22Rv1 (cell line): Measurements from ENCODE around the gene OCA2.

Source experiments
- H3K27ac ChIP-seq: fragments of 450-650 bp; 2 replicates; pipeline ENCODE4 v1.5.1; 2017
- CTCF ChIP-seq: fragments of 450-650 bp; IDR thresholded peaks from 2 replicates; pipeline ENCODE4 v1.5.1; 2017; ENCODE audit warnings: mild to moderate bottlenecking
- ZFX ChIP-seq: fragments of 450-650 bp; IDR thresholded peaks from 2 replicates; pipeline ENCODE4 v1.6.1; 2017; ENCODE audit warnings: antibody characterized with exemption, borderline replicate concordance

Gene OCA2

GRCh38 chr15:27783678-27784077, 315.4 kb downstream of the OCA2 start:
- TF ChIP-seq CTCF (no peak), ZFX (no peak)
- H3K27ac ChIP-seq: no peak overlapping the region

- H3K27ac ChIP-seq: no peak overlapping the region
- no peak for TF ChIP-seq ZFX
- TF ChIP-seq CTCF: no peak
Measured at GRCh38 chr15:27782125-27782524, 317.0 kb downstream of the OCA2 start.

GRCh38 chr15:27776501-27776900, 322.6 kb downstream of the OCA2 start:
- no peak overlapping the region for H3K27ac ChIP-seq
- TF ChIP-seq ZFX: no peak

- TF ChIP-seq ZFX (no peak), CTCF (no peak)
- no peak overlapping the region for H3K27ac ChIP-seq
Measured at GRCh38 chr15:27774638-27775037, 324.5 kb downstream of the OCA2 start.

GRCh38 chr15:27774191-27774590, 324.9 kb downstream of the OCA2 start:
- no peak for TF ChIP-seq ZFX
- no peak for TF ChIP-seq CTCF
- H3K27ac ChIP-seq: no peak overlapping the region

- TF ChIP-seq ZFX (no peak), CTCF (no peak)
- no peak overlapping the region for H3K27ac ChIP-seq
Measured at GRCh38 chr15:27771892-27772291, 327.2 kb downstream of the OCA2 start.

GRCh38 chr15:27770769-27771554, 328.2 kb downstream of the OCA2 start:
- no peak for TF ChIP-seq CTCF
- TF ChIP-seq ZFX: no peak
- H3K27ac ChIP-seq: no peak overlapping the region
